GM10266 (cell line): Measurements from ENCODE around the gene LPP.

ENCODE experiments used
- DNase-seq: peaks from one replicate; pipeline ENCODE4 v3.0.0; 2012; ENCODE audit errors: extremely low spot score
- CTCF ChIP-seq: IDR thresholded peaks from 2 replicates; pipeline ENCODE4 v1.5.1; 2012; ENCODE audit warnings: mild to moderate bottlenecking, low read depth; ENCODE audit not compliant: control insufficient read depth, insufficient read depth; ENCODE audit errors: missing control alignments

Gene LPP

DNA sequence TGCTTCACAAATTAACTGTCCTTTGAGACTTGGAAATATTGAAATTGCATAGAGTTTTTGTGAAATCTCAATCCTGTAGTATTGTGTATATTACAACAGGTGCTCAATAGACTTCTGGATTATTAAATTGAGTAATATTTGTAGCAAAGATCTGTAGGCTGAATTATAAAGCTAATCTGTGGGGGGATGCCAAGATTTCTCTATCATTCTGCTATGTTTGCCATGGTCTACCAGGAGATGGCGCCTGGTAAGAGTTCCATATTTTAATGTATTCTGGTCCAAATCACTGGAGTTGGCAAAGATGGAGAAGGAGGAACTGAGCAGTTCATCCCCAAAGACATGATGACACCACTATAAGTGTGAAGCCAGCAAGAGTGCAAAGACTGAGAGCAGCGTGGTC is 676.9 kb downstream of the LPP start:
- no peak for DNase-seq
- TF ChIP-seq CTCF = peak; percentile 32

DNA sequence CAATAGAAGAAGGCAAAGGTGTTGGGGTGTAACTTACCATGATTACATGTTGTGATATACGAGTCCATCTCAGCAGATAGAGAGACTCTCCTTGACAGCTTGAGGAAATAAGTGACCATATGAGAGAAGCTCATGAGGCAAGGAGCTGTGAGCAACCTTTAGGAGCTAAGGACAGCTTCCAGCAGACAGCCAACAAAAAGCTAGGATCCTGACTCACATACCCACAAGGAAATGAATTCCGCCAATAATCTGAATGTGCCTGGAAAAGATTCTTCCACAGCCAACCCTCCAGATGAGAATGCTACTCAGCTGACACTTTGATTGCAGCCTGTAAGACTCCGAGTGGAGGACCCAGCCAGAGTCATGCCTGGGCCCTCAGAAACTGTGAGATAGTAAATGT is 678.2 kb downstream of the LPP start:
- TF ChIP-seq CTCF = no peak
- DNase-seq = no peak

DNA sequence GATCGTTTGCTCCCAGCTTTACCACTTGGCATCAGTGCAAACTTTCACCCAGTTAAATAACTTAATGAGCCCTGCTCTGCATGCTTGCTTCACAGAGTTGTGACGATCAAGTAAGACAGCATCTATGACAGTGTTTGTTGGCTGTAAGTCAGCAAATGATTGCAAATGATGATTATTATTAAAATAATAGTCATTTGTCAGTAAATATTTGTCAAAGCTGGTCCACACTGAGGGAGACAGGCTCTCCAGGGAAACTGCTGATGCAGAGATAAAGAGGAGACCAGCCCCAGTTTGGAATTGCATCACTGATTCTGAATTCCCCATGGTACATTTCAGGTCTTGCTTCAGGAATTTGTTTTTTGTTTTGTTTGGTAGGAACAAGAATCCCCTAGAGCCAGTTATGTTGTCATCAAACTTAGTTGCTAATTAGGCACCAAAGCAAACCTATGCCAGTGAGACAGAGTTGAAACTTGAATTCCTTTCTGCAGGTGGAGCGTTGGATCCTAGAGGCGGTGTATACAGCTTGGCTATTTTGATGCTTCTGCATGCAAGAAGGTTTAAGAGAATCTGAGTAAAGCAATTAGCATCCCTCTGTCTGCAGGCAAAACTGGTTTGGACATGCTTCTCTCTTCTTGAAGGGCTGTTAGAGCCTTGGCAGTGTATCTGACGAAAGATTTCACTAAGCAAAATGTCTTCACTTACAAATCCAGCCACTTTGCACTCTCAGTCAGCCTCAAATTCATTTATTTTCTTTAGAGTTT is 679.2 kb downstream of the LPP start:
- no peak for TF ChIP-seq CTCF
- no peak for DNase-seq

- no peak for DNase-seq
- TF ChIP-seq CTCF = no peak
Measured at GRCh38 chr3:188834349-188834748, 680.4 kb downstream of the LPP start.

GRCh38 chr3:188839187-188839695 is 685.3 kb downstream of the LPP start:
- no peak for TF ChIP-seq CTCF
- DNase-seq = no peak

- no peak for TF ChIP-seq CTCF
- no peak for DNase-seq
Measured at GRCh38 chr3:188840290-188840689, 686.3 kb downstream of the LPP start.

- no peak for TF ChIP-seq CTCF
- DNase-seq = no peak
Measured at GRCh38 chr3:188841906-188842305, 687.9 kb downstream of the LPP start.
